B cell (primary cell): ENCODE results near the gene SLC2A14.
"Not testable (repeated sequence)": the region's sequence is repeated elsewhere in the genome, so short reads cannot be mapped to it uniquely, and the experiment has no call there.

ENCODE experiments used
- CTCF ChIP-seq: fragments of 200-600 bp; IDR thresholded peaks from one replicate; pipeline ENCODE4 v1.8.0; 2022; ENCODE audit warnings: antibody characterized with exemption, mild to moderate bottlenecking
- EZH2 ChIP-seq: IDR thresholded peaks from 2 replicates; pipeline ENCODE4 v1.6.1; 2012; ENCODE audit warnings: borderline replicate concordance, low read depth, mild to moderate bottlenecking, moderate library complexity, low read length; ENCODE audit not compliant: insufficient read depth, poor library complexity, severe bottlenecking

- not testable (repeated sequence) for TF ChIP-seq CTCF, EZH2
These were observed 24.0 kb upstream of the SLC2A14 start for GRCh38 chr12:7896726-7897125.
